Gastroesophageal sphincter (tissue), 4 donors: Measurements from ENCODE around the gene ABAT. TPM values are rescaled to one million over a fixed set of nuclear protein-coding genes. Genes with fewer than 3 reads are reported as not detected.

ENCODE experiments used
- ATAC-seq: fragments of 150-250 bp; one replicate; pipeline ENCODE4 v1.9.1; 2016; ENCODE audit warnings: mild to moderate bottlenecking, moderate library complexity
- H3K27ac ChIP-seq, 4 donors: fragments of 200-600 bp; sonication (generic) in 3 of 4; 1 replicate in 3 of 4; 2 replicates in 1 of 4; pipeline ENCODE4 v1.5.1; 2016 to 2019
- H3K27me3 ChIP-seq: fragments of 200-600 bp; sonication (generic); one replicate; pipeline ENCODE4 v1.5.1; 2019
- H3K36me3 ChIP-seq, 2 donors: fragments of 200-600 bp; sonication (generic); one replicate each; pipeline ENCODE4 v1.5.1; 2019; ENCODE audit warnings: control low read depth in 1 of 2
- H3K4me1 ChIP-seq, 3 donors: fragments of 200-600 bp; sonication (generic); 1 replicate in 2 of 3; 2 replicates in 1 of 3; pipeline ENCODE4 v1.5.1; 2016 to 2019; ENCODE audit warnings: control low read depth in 2 of 3
- H3K4me3 ChIP-seq, 2 donors: fragments of 200-600 bp; sonication (generic); one replicate each; pipeline ENCODE4 v1.5.1; 2019; ENCODE audit warnings: mild to moderate bottlenecking in 1 of 2, moderate library complexity in 1 of 2
- H3K9me3 ChIP-seq, 3 donors: fragments of 200-600 bp; sonication (generic); one replicate each; pipeline ENCODE4 v1.5.1; 2017 to 2019; ENCODE audit warnings: control low read depth in 2 of 3
- CTCF ChIP-seq, 4 experiments: fragments of 200-600 bp in 2 of 4; fragments of 450-650 bp in 2 of 4; sonication (generic) in 1 of 4; IDR thresholded peaks; one replicate each; pipeline ENCODE4 v1.5.1; 2017 to 2019; ENCODE audit warnings: antibody characterized with exemption in 4 of 4, mild to moderate bottlenecking in 2 of 4, moderate library complexity in 2 of 4
- EP300 ChIP-seq: sonication (generic); formaldehyde crosslinking; IDR thresholded peaks from one replicate; pipeline ENCODE4 v1.6.1; 2017; ENCODE audit warnings: antibody characterized with exemption, mild to moderate bottlenecking
- POLR2A ChIP-seq, 2 donors: fragments of 450-650 bp; IDR thresholded peaks; one replicate each; pipeline ENCODE4 v1.6.1; 2017; ENCODE audit warnings: antibody characterized with exemption in 2 of 2, mild to moderate bottlenecking in 2 of 2, moderate library complexity in 1 of 2
- POLR2AphosphoS5 ChIP-seq: sonication (generic); formaldehyde crosslinking; IDR thresholded peaks from one replicate; pipeline ENCODE4 v1.6.1; 2017; ENCODE audit warnings: antibody characterized with exemption
- WGBS, 2 donors: methylation state at CpG; one replicate each; pipeline ENCODE4 v1.1.5; 2018; ENCODE audit warnings: low coverage in 1 of 2; 5-methylcytosine and 5-hydroxymethylcytosine counted together
- total RNA-seq, 4 donors: library from RNA; depleted of rRNA; stranded (reverse); fragments of >200 nt; gene quantifications; one replicate each; pipeline ENCODE4 v1.1.0, GENCODE V29; 2016

The ABAT gene
- total RNA-seq, 4 donors from 2014 or later = 5.3 to 15.6 (median 10.3) TPM

DNA sequence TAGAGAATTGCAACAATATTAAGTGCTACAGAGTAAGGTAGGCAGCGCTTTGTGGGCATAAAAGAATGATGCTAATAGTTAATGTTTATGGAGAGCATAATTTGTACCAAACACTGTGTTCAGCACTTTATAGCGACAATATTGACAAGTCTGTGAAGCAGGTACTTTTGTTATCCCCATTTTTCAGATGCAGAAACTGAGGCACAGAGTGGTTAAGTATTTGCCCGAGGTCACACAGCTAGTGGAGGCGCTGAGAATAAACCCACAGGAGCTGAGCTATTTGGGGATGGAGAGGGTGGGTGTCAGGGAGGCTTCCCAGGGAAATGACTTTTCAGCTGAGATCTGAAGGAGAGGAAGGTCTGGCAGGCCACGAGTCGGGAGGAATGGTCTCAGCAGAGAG, 83.6 kb downstream of the ABAT start:
- Histone ChIP-seq H3K4me1 (no peaks in the 10 kb centered on the region), H3K27ac (no peak overlapping the region), H3K4me3 (no peak overlapping the region), H3K9me3 (no peaks in the 10 kb centered on the region), H3K27me3 (no peaks in the 10 kb centered on the region), H3K36me3 (peaks cover 0 to 44% of the 10 kb centered on the region in 2 donors)
- TF ChIP-seq CTCF (IDR thresholded peaks at IDR 0.05) (no peak), POLR2AphosphoS5 (no peak), EP300 (no peak), POLR2A (IDR thresholded peaks at IDR 0.05) (no peak)
- ATAC-seq = no peak
- 81 to 87% methylated on average over 4 to 6 of the region's 6 CpGs for WGBS, 2 donors

DNA sequence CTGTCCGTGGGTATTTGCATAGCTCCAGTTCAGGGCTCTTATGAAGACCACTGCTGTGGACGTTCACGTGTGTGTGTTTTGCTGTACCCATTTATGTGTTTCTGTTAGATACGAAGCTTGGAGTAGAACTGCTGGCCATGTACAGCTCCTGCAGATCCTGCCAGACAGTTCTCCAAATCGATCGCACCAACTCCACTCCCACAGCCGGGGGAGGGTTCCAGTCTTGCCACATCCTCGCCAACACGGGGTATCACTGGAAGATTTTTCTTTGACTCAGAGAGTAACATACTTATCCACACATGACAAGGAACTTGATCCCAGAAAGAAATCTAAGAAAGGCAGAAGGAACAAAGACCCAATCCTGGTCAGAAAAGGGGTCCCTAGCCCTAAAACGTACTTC, 85.6 kb downstream of the ABAT start:
- no peaks in the 10 kb centered on the region for H3K27me3 ChIP-seq
- no peaks in the 10 kb centered on the region for H3K4me1 ChIP-seq
- ATAC-seq = no peak
- TF ChIP-seq POLR2AphosphoS5 (no peak), CTCF (IDR thresholded peaks at IDR 0.05) (no peak), EP300 (no peak), POLR2A (IDR thresholded peaks at IDR 0.05) (no peak)
- H3K36me3 ChIP-seq = peaks cover 0 to 59% of the 10 kb centered on the region in 2 donors
- no peaks in the 10 kb centered on the region for H3K9me3 ChIP-seq
- WGBS, 2 donors = 50 to 57% methylated on average over 1 to 2 of the region's 10 CpGs
- H3K27ac ChIP-seq = no peak overlapping the region
- no peak overlapping the region for H3K4me3 ChIP-seq

GRCh38 chr16:8761078-8761477, 86.7 kb downstream of the ABAT start:
- ATAC-seq = no peak
- Histone ChIP-seq H3K27ac (no peak overlapping the region), H3K4me1 (no peaks in the 10 kb centered on the region), H3K27me3 (no peaks in the 10 kb centered on the region), H3K36me3 (peaks cover 0 to 67% of the 10 kb centered on the region in 2 donors), H3K4me3 (no peak overlapping the region), H3K9me3 (no peaks in the 10 kb centered on the region)
- TF ChIP-seq POLR2A (IDR thresholded peaks at IDR 0.05) = no peak
- WGBS, 2 donors = 68 to 80% methylated on average over 6 of the region's 6 CpGs

GRCh38 chr16:8762254-8762653, 87.8 kb downstream of the ABAT start:
- Histone ChIP-seq H3K4me1 (no peaks in the 10 kb centered on the region), H3K4me3 (no peak overlapping the region), H3K36me3 (peaks cover 0 to 71% of the 10 kb centered on the region in 2 donors), H3K27me3 (no peaks in the 10 kb centered on the region), H3K9me3 (no peaks in the 10 kb centered on the region), H3K27ac (no peak overlapping the region)
- no peak for TF ChIP-seq POLR2AphosphoS5
- TF ChIP-seq CTCF (IDR thresholded peaks at IDR 0.05) = no peak
- TF ChIP-seq EP300 = no peak
- no peak for TF ChIP-seq POLR2A (IDR thresholded peaks at IDR 0.05)
- 80 to 94% methylated on average over 2 to 4 of the region's 4 CpGs for WGBS, 2 donors
- no peak for ATAC-seq

DNA sequence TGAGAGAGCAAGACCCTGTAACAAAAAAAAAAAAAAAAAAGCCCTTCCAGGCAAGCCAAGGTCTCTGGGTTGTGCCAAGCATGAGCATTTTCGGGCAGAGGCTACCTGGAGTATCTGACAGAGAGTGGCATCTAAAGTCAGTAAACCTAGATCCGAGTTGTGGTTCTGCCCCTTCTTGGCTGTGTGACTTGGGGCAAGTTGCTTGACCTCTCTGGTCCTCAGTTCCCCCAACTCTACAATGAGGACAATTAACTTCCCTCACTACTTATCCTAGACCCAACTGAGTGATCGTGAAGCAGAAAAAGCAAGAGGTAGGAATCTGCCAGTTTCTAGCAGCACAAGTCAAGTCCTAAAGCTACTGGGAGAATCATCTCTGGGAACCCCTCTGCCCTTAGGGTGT, 88.7 kb downstream of the ABAT start:
- Histone ChIP-seq H3K4me1 (no peaks in the 10 kb centered on the region), H3K27ac (no peak overlapping the region), H3K4me3 (no peak overlapping the region), H3K9me3 (no peaks in the 10 kb centered on the region), H3K36me3 (peaks cover 0 to 71% of the 10 kb centered on the region in 2 donors), H3K27me3 (no peaks in the 10 kb centered on the region)
- 86 to 100% methylated on average over 2 to 3 of the region's 3 CpGs for WGBS, 2 donors
- TF ChIP-seq POLR2AphosphoS5 (no peak), POLR2A (IDR thresholded peaks at IDR 0.05) (no peak), EP300 (no peak), CTCF (IDR thresholded peaks at IDR 0.05) (no peak)
- ATAC-seq = no peak
